ENCODE data around the gene PPP6R2.

DNA sequence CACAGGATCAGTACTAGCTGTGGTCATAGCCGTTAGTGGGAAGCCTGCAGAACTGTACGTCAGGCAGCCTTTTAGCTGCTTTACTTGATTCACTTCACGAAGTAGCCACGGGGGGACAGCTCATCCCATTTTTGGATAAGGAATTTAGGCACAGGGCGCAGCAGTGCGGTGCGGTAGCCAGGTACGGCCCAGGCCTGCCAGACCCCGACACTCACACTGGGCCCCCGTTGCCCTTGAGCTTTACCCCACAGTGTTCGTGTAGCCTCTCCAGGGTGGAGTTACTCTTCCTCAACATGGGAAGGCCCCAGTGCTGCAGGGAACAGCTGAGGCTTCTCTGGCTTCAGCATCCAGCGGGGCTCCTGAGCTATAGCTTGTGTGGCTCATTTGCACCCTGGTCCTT, 72.3 kb downstream of the PPP6R2 start:
- TF ChIP-seq, protein P1, sequence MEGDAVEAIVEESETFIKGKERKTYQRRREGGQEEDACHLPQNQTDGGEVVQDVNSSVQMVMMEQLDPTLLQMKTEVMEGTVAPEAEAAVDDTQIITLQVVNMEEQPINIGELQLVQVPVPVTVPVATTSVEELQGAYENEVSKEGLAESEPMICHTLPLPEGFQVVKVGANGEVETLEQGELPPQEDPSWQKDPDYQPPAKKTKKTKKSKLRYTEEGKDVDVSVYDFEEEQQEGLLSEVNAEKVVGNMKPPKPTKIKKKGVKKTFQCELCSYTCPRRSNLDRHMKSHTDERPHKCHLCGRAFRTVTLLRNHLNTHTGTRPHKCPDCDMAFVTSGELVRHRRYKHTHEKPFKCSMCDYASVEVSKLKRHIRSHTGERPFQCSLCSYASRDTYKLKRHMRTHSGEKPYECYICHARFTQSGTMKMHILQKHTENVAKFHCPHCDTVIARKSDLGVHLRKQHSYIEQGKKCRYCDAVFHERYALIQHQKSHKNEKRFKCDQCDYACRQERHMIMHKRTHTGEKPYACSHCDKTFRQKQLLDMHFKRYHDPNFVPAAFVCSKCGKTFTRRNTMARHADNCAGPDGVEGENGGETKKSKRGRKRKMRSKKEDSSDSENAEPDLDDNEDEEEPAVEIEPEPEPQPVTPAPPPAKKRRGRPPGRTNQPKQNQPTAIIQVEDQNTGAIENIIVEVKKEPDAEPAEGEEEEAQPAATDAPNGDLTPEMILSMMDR (IDR thresholded peaks at IDR 0.05; ENCODE audit: low read depth, low read length, poor library complexity, severe bottlenecking) = no peak
- no peak for TF ChIP-seq EZH2phosphoT487 (IDR thresholded peaks at IDR 0.05; ENCODE audit: borderline replicate concordance, low read length)

All from DOHH2 (cell line).